GM18867 (cell line): ENCODE measurements around the gene TSPAN12.

Source experiments
- ATAC-seq: cut with Tn5 transposase; IDR thresholded peaks from one replicate; pipeline ENCODE4 v1.9.1; 2021; ENCODE audit warnings: mild to moderate bottlenecking, moderate library complexity; ENCODE audit not compliant: unreplicated experiment

The TSPAN12 gene

GRCh38 chr7:120843109-120843508 lies 14.8 kb downstream of the TSPAN12 start:
- ATAC-seq, result no peak

GRCh38 chr7:120842121-120842621 lies 15.8 kb downstream of the TSPAN12 start:
- no peak for ATAC-seq

- ATAC-seq, result no peak
Observed at GRCh38 chr7:120841608-120842007, 16.3 kb downstream of the TSPAN12 start.

GRCh38 chr7:120838281-120838682 lies 19.7 kb downstream of the TSPAN12 start:
- ATAC-seq, result peak; percentile 83

GRCh38 chr7:120837599-120837998 lies 20.3 kb downstream of the TSPAN12 start:
- peak; percentile 13 for ATAC-seq

GRCh38 chr7:120836556-120837115 lies 21.3 kb downstream of the TSPAN12 start:
- ATAC-seq, result no peak

GRCh38 chr7:120834726-120835125 lies 23.2 kb downstream of the TSPAN12 start:
- ATAC-seq, result no peak

GRCh38 chr7:120833546-120833945 lies 24.4 kb downstream of the TSPAN12 start:
- no peak for ATAC-seq

GRCh38 chr7:120832803-120833202 lies 25.1 kb downstream of the TSPAN12 start:
- ATAC-seq, result no peak

GRCh38 chr7:120831260-120831659 lies 26.7 kb downstream of the TSPAN12 start:
- ATAC-seq, result no peak

- no peak for ATAC-seq
Observed at GRCh38 chr7:120829487-120829886, 28.5 kb downstream of the TSPAN12 start.

- ATAC-seq, result peak; percentile 66
Observed at GRCh38 chr7:120828528-120828927, 29.4 kb downstream of the TSPAN12 start.

- ATAC-seq, result no peak
Observed at GRCh38 chr7:120827371-120828118, 30.4 kb downstream of the TSPAN12 start.

- no peak for ATAC-seq
Observed at GRCh38 chr7:120825576-120825975, 32.4 kb downstream of the TSPAN12 start.

GRCh38 chr7:120825152-120825551 lies 32.8 kb downstream of the TSPAN12 start:
- no peak for ATAC-seq

GRCh38 chr7:120819861-120820260 lies 38.1 kb downstream of the TSPAN12 start:
- ATAC-seq, result no peak

GRCh38 chr7:120817851-120818250 lies 40.1 kb downstream of the TSPAN12 start:
- no peak for ATAC-seq

- no peak for ATAC-seq
Observed at GRCh38 chr7:120814253-120814939, 43.5 kb downstream of the TSPAN12 start.

GRCh38 chr7:120813546-120814252 lies 44.2 kb downstream of the TSPAN12 start:
- ATAC-seq, result no peak

- no peak for ATAC-seq
Observed at GRCh38 chr7:120813089-120813488, 44.9 kb downstream of the TSPAN12 start.

- no peak for ATAC-seq
Observed at GRCh38 chr7:120809260-120809659, 48.7 kb downstream of the TSPAN12 start.
